Measurements from ENCODE around the gene ENOSF1. TPM values are rescaled to one million over a fixed set of nuclear protein-coding genes. Genes with fewer than 3 reads are reported as not detected.

ENOSF1 gene
- total and polyA plus RNA-seq, 8 donors = 24.0 to 114 (median 70.5) TPM

GRCh38 chr18:621291-622043 lies 91.0 kb downstream of the ENOSF1 start:
- TF ChIP-seq EP300 (IDR thresholded peaks at IDR 0.05) (no peak), POLR2AphosphoS5 (IDR thresholded peaks at IDR 0.05) (no peak), POLR2A (IDR thresholded peaks at IDR 0.05) (no peak)
- TF ChIP-seq, protein P1, sequence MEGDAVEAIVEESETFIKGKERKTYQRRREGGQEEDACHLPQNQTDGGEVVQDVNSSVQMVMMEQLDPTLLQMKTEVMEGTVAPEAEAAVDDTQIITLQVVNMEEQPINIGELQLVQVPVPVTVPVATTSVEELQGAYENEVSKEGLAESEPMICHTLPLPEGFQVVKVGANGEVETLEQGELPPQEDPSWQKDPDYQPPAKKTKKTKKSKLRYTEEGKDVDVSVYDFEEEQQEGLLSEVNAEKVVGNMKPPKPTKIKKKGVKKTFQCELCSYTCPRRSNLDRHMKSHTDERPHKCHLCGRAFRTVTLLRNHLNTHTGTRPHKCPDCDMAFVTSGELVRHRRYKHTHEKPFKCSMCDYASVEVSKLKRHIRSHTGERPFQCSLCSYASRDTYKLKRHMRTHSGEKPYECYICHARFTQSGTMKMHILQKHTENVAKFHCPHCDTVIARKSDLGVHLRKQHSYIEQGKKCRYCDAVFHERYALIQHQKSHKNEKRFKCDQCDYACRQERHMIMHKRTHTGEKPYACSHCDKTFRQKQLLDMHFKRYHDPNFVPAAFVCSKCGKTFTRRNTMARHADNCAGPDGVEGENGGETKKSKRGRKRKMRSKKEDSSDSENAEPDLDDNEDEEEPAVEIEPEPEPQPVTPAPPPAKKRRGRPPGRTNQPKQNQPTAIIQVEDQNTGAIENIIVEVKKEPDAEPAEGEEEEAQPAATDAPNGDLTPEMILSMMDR (IDR thresholded peaks at IDR 0.05) = no peak
- no peak overlapping the region for H3K27ac ChIP-seq
- H3K27me3 ChIP-seq = no peaks in the 10 kb centered on the region
- intact Hi-C loops (cut with DNase I; ENCODE audit: low total_unique reads) = no loop called here
- H3K4me3 ChIP-seq = no peak overlapping the region
- WGBS, 5 donors = 52 to 70% (median 62%) methylated on average over 7 of the region's 7 CpGs
- peaks cover 0 to 6% (median under 1%) of the 10 kb centered on the region in 4 donors for H3K4me1 ChIP-seq
- no peak for DNase-seq
- no peaks in the 10 kb centered on the region for H3K36me3 ChIP-seq
- H3K9me3 ChIP-seq = no peaks in the 10 kb centered on the region

Other genes with a start within 250 kb of the ENOSF1 start
- gene COLEC12, start 211.9 kb downstream of the ENOSF1 start, total RNA-seq = 10 to 100 TPM in 2 of 5 donors, 1 to 10 TPM in 3; 5.2 to 37.5 (median 8.0) TPM
- 1 to 10 TPM; 1.7 to 2.1 (median 1.8) TPM for gene COLEC12, start 211.9 kb downstream of the ENOSF1 start, polyA plus RNA-seq
- gene CETN1, start 132.2 kb downstream of the ENOSF1 start, total RNA-seq = not detected
- gene CETN1, start 132.2 kb downstream of the ENOSF1 start, polyA plus RNA-seq = not detected
- gene CLUL1, start 115.6 kb downstream of the ENOSF1 start, total RNA-seq = 10 to 100 TPM in 1 of 5 donors, 1 to 10 TPM in 1, not detected in 3; 3.9 to 10.4 TPM
- gene CLUL1, start 115.6 kb downstream of the ENOSF1 start, polyA plus RNA-seq = 1 to 10 TPM; 1.1 to 2.9 (median 1.2) TPM
- gene TYMS, start 55.0 kb downstream of the ENOSF1 start, total RNA-seq = 10 to 100 TPM in 1 of 5 donors, 1 to 10 TPM in 4; 1.2 to 17.1 (median 7.6) TPM
- gene TYMS, start 55.0 kb downstream of the ENOSF1 start, polyA plus RNA-seq = 10 to 100 TPM in 2 of 3 donors, 1 to 10 TPM in 1; 5.3 to 17.0 (median 15.8) TPM
- gene YES1, start 99.6 kb upstream of the ENOSF1 start, total RNA-seq = 100 to 1,000 TPM in 1 of 5 donors, 10 to 100 TPM in 2, 1 to 10 TPM in 2; 6.4 to 147 (median 42.4) TPM
- 10 to 100 TPM; 12.1 to 41.7 (median 31.4) TPM for gene YES1, start 99.6 kb upstream of the ENOSF1 start, polyA plus RNA-seq
- gene ADCYAP1, start 192.2 kb upstream of the ENOSF1 start, total RNA-seq = 1 to 10 TPM in 2 of 5 donors, not detected in 3; 4.2 to 8.1 TPM
- 1 to 10 TPM in 1 of 3 donors, under 1 TPM in 2; 0.25 to 1.4 (median 0.28) TPM for gene ADCYAP1, start 192.2 kb upstream of the ENOSF1 start, polyA plus RNA-seq

Measured in stomach (tissue), 9 donors.